Endothelial cell of umbilical vein (primary cell): ENCODE results near the gene NANOS3. TPM values are rescaled to one million over a fixed set of nuclear protein-coding genes. Genes with fewer than 3 reads are reported as not detected.

ENCODE experiments used
- BruUV-seq: library from RNA; stranded (reverse); fragments of 400-500 nt; replicated peaks from 2 replicates; lab custom pipeline; 2021; lab: Mats Ljungman, UMichigan
- CTCF ChIA-PET: fragments of 300-600, 350-600 bp; sonication (Branson Sonifier 250); formaldehyde crosslinking; loops from one replicate; lab custom pipeline; 2021; ENCODE audit warnings: antibody characterized with exemption, inconsistent platforms; lab: Charles Lee
- POLR2A ChIA-PET: fragments of 300-600, 350-600 bp; sonication (Branson Sonifier 250); formaldehyde crosslinking; loops from one replicate; lab custom pipeline; 2021; ENCODE audit warnings: antibody characterized with exemption, inconsistent platforms; lab: Charles Lee
- DNase-seq: peaks from one replicate; pipeline ENCODE4 v3.0.0-alpha.2; 2011; ENCODE audit warnings: low read depth, low spot score
- FAIRE-seq: peaks from 2 replicates; lab custom pipeline; 2011; peaks lifted over from hg19 to GRCh38; lab: Jason Lieb, UNC
- H2AFZ ChIP-seq: 2 replicates; pipeline ENCODE4 v1.6.0; 2012; ENCODE audit warnings: low read depth, low read length, control low read depth, inconsistent platforms
- H3K27ac ChIP-seq: 2 replicates; pipeline ENCODE4 v1.5.1; 2011; ENCODE audit warnings: low read depth, mild to moderate bottlenecking, control low read depth, low read length, moderate library complexity; ENCODE audit not compliant: insufficient read depth
- H3K27me3 ChIP-seq, 2 experiments: 2 replicates each; pipeline versions ENCODE4 v1.6.0 to v1.6.1; 2011; ENCODE audit warnings: low read length in 2 of 2, mixed read lengths in 1 of 2; ENCODE audit not compliant: control insufficient read depth in 2 of 2, insufficient read depth in 2 of 2
- H3K36me3 ChIP-seq, 2 experiments: 2 replicates in 1 of 2; 3 replicates in 1 of 2; pipeline ENCODE4 v1.5.1; 2011; ENCODE audit warnings: low read length in 2 of 2, mild to moderate bottlenecking in 1 of 2, moderate library complexity in 1 of 2; ENCODE audit not compliant: control insufficient read depth in 2 of 2, insufficient read depth in 2 of 2; ENCODE audit errors: extremely low read depth in 1 of 2
- H3K4me1 ChIP-seq: 3 replicates; pipeline ENCODE4 v1.5.1; 2011; ENCODE audit warnings: mild to moderate bottlenecking, low read length; ENCODE audit not compliant: control insufficient read depth, insufficient read depth; ENCODE audit errors: extremely low read depth
- H3K4me2 ChIP-seq: 2 replicates; pipeline ENCODE4 v1.6.1; 2011; ENCODE audit warnings: low read length, control low read depth, mixed read lengths; ENCODE audit not compliant: insufficient read depth
- H3K4me3 ChIP-seq, 3 experiments: fragments of 200-600 bp in 1 of 3; sonication (generic), shearing (Covaris generic) in 1 of 3; replicated peaks in 1 of 3; 2 replicates each; pipeline ENCODE4 v1.5.1; 2011 to 2016; ENCODE audit warnings: control low read depth in 3 of 3, low read length in 3 of 3, mild to moderate bottlenecking in 2 of 3, inconsistent platforms in 1 of 3, low read depth in 1 of 3, moderate library complexity in 1 of 3; ENCODE audit not compliant: insufficient read depth in 1 of 3
- H3K79me2 ChIP-seq: 2 replicates; pipeline ENCODE4 v1.6.0; 2012; ENCODE audit warnings: low read length, inconsistent platforms; ENCODE audit not compliant: control insufficient read depth, insufficient read depth
- H3K9ac ChIP-seq: replicated peaks from 2 replicates; pipeline ENCODE3; 2011; ENCODE audit warnings: low read length, control low read depth; ENCODE audit not compliant: insufficient read depth; ENCODE audit errors: extremely low read depth
- H3K9me1 ChIP-seq: replicated peaks from 3 replicates; pipeline ENCODE4 v1.6.0; 2011; ENCODE audit warnings: mild to moderate bottlenecking, low read length; ENCODE audit not compliant: control insufficient read depth, insufficient read depth; ENCODE audit errors: extremely low read depth
- H3K9me3 ChIP-seq: replicated peaks from 2 replicates; pipeline ENCODE4 v1.5.1; 2012; ENCODE audit warnings: low read length, inconsistent platforms; ENCODE audit not compliant: control insufficient read depth, insufficient read depth
- H4K20me1 ChIP-seq: replicated peaks from 2 replicates; pipeline ENCODE3; 2011; ENCODE audit warnings: mild to moderate bottlenecking, low read length; ENCODE audit not compliant: control insufficient read depth, insufficient read depth; ENCODE audit errors: extremely low read depth
- EZH2 ChIP-seq: IDR thresholded peaks from 2 replicates; pipeline ENCODE4 v1.6.1; 2012; ENCODE audit warnings: borderline replicate concordance, low read depth, mild to moderate bottlenecking, moderate library complexity, low read length, inconsistent platforms; ENCODE audit not compliant: severe bottlenecking
- FOS ChIP-seq: IDR thresholded peaks from 2 replicates; pipeline ENCODE4 v1.6.1; 2011; ENCODE audit warnings: mild to moderate bottlenecking, low read length, moderate library complexity, borderline replicate concordance; ENCODE audit not compliant: insufficient read depth
- GATA2 ChIP-seq: IDR thresholded peaks from 2 replicates; pipeline ENCODE4 v1.7.0; 2011; ENCODE audit warnings: low read depth, mild to moderate bottlenecking, moderate library complexity, mixed read lengths, low read length; ENCODE audit not compliant: insufficient read length, insufficient read depth
- JUN ChIP-seq: IDR thresholded peaks from 2 replicates; pipeline ENCODE4 v1.6.1; 2011; ENCODE audit warnings: borderline replicate concordance, low read depth; ENCODE audit not compliant: insufficient read length, insufficient read depth
- MYC ChIP-seq: IDR thresholded peaks from one replicate; pipeline ENCODE4 v1.6.1; 2011; ENCODE audit warnings: mild to moderate bottlenecking, low read depth, low read length
- POLR2A ChIP-seq: IDR thresholded peaks from 2 replicates; pipeline ENCODE4 v1.6.1; 2012; ENCODE audit warnings: low read depth, mild to moderate bottlenecking, control low read depth, low read length
- POLR2AphosphoS5 ChIP-seq: IDR thresholded peaks from 2 replicates; pipeline ENCODE4 v1.6.1; 2012; ENCODE audit warnings: low read depth, mild to moderate bottlenecking, control low read depth, low read length, moderate library complexity; ENCODE audit not compliant: insufficient read depth
- dilution Hi-C: fragments of 300-500 bp; cut with MboI; formaldehyde crosslinking; loops from one replicate; pipeline ENCODE4 v1.15.0; 2019; ENCODE audit warnings: low sequenced_read_pairs; ENCODE audit not compliant: extremely low pct_ligation_motif_present
- intact Hi-C: fragments of 100-400 bp; cut with micrococcal nuclease; formaldehyde crosslinking; loops from one replicate; pipeline ENCODE4 v1.10.0; 2022
- polyA plus RNA-seq, 4 experiments: library from polyadenylated mRNA; depleted of rRNA in 3 of 4; stranded (reverse) in 3 of 4; unstranded in 1 of 4; fragments of >200 nt; gene quantifications; 2 replicates each; pipeline versions ENCODE4 v1.2.1 to v1.2.3, GENCODE V29; 2011 to 2012; ENCODE audit warnings: missing spikeins in 1 of 4
- total RNA-seq: library from RNA; stranded (reverse); gene quantifications from 2 replicates; pipeline ENCODE4 v1.2.3, GENCODE V29; 2021
- TF ChIP-seq, protein P1 (sequence below): IDR thresholded peaks from 2 replicates; pipeline ENCODE4 v1.6.1; 2011; ENCODE audit not compliant: insufficient read depth, insufficient read length
- TF ChIP-seq, protein P2 (sequence below), 2 donors: IDR thresholded peaks; 1 replicate in 1 of 2; 2 replicates in 1 of 2; pipeline ENCODE4 v1.5.1; 2011; ENCODE audit warnings: low read length in 2 of 2, mild to moderate bottlenecking in 2 of 2, moderate library complexity in 2 of 2, control low read depth in 1 of 2, inconsistent platforms in 1 of 2, low read depth in 1 of 2; ENCODE audit not compliant: insufficient read depth in 1 of 2; ENCODE audit errors: extremely low read depth in 1 of 2

The NANOS3 gene
- total and polyA plus RNA-seq, 2 donors (not counting 3 experiments of a cell fraction or from before 2014, with no cell fraction given): 1.0 to 4.4 TPM

DNA sequence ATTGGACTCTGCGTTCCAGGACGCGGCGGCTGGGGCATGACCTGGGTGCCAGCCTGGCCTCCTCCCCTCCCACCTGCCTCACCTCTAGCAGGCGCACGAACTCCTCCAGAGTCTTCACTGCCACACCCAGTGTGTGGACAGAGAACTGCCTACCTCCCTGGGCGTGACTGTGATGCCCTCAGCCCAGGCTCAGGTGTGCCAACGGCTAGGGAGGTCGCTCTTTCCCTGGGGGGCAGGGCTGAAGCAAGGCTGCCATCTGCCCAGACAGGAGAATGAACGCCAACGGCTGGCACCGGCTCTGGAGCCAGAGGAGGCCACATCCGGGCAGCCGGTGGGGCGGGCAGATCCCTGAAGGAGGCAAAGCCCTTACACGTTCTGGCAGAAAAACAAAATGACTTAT lies 11.3 kb downstream of the NANOS3 start:
- Histone ChIP-seq H3K4me2 (no peak overlapping the region), H3K4me3 (no peak overlapping the region), H3K27me3 (no peaks in the 10 kb centered on the region), H3K4me1 (peaks cover 5% of the 10 kb centered on the region), H3K9ac (no peak overlapping the region), H3K27ac (no peak overlapping the region), H3K9me3 (no peaks in the 10 kb centered on the region), H3K36me3 (no peaks in the 10 kb centered on the region), H3K9me1 (no peaks in the 10 kb centered on the region), H2AFZ (no peak overlapping the region), H3K79me2 (no peaks in the 10 kb centered on the region), H4K20me1 (no peaks in the 10 kb centered on the region)
- dilution Hi-C loops: no loop called here
- no TSS peak for BruUV-seq
- TF ChIP-seq POLR2A (no peak), FOS (no peak), EZH2 (no peak), POLR2AphosphoS5 (no peak), JUN (no peak), GATA2 (no peak), MYC (no peak)
- TF ChIP-seq, protein P1, sequence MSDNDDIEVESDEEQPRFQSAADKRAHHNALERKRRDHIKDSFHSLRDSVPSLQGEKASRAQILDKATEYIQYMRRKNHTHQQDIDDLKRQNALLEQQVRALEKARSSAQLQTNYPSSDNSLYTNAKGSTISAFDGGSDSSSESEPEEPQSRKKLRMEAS: no peak
- TF ChIP-seq, protein P2, sequence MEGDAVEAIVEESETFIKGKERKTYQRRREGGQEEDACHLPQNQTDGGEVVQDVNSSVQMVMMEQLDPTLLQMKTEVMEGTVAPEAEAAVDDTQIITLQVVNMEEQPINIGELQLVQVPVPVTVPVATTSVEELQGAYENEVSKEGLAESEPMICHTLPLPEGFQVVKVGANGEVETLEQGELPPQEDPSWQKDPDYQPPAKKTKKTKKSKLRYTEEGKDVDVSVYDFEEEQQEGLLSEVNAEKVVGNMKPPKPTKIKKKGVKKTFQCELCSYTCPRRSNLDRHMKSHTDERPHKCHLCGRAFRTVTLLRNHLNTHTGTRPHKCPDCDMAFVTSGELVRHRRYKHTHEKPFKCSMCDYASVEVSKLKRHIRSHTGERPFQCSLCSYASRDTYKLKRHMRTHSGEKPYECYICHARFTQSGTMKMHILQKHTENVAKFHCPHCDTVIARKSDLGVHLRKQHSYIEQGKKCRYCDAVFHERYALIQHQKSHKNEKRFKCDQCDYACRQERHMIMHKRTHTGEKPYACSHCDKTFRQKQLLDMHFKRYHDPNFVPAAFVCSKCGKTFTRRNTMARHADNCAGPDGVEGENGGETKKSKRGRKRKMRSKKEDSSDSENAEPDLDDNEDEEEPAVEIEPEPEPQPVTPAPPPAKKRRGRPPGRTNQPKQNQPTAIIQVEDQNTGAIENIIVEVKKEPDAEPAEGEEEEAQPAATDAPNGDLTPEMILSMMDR (IDR thresholded peaks at IDR 0.05; ENCODE audit: extremely low read depth in 1 of 2, insufficient read depth in 1 of 2, low read depth in 1 of 2, low read length in 2 of 2): no peak
- ChIA-PET POLR2A (interaction anchor here (0.7 kb wide), 1 partner anchor 50 kb away, joined by 6 read pairs; the partner anchor contains the start of gene PODNL1), CTCF (interaction anchor here (0.7 to 1.5 kb wide), 4 partner anchors 27 to 242 kb away, joined by 3 to 5 read pairs (median 4); partner anchors contain the start of gene MISP3)
- FAIRE-seq: no peak
- intact Hi-C loops: no loop called here
- no peak for DNase-seq
